HG02763 (cell line): ENCODE measurements around the gene MIPEP.
A peak's percentile ranks its signal among the peaks of the same experiment; 100 is the strongest.

Source experiments
- ATAC-seq: cut with Tn5 transposase; IDR thresholded peaks from one replicate; pipeline ENCODE4 v1.9.1; 2021; ENCODE audit warnings: mild to moderate bottlenecking, moderate library complexity; ENCODE audit not compliant: unreplicated experiment

Gene MIPEP

GRCh38 chr13:23722726-23723453 lies 166.3 kb downstream of the MIPEP start:
- no peak for ATAC-seq

- no peak for ATAC-seq
These were observed 170.2 kb downstream of the MIPEP start for GRCh38 chr13:23718996-23719395.

GRCh38 chr13:23716401-23716800 lies 172.8 kb downstream of the MIPEP start:
- ATAC-seq, result no peak

GRCh38 chr13:23715762-23716235 lies 173.4 kb downstream of the MIPEP start:
- no peak for ATAC-seq

GRCh38 chr13:23715092-23715761 lies 174.0 kb downstream of the MIPEP start:
- no peak for ATAC-seq

GRCh38 chr13:23714672-23715071 lies 174.5 kb downstream of the MIPEP start:
- no peak for ATAC-seq

GRCh38 chr13:23711355-23711754 lies 177.8 kb downstream of the MIPEP start:
- no peak for ATAC-seq

- ATAC-seq, result no peak
These were observed 178.8 kb downstream of the MIPEP start for GRCh38 chr13:23710366-23710765.

- ATAC-seq, result no peak
These were observed 179.7 kb downstream of the MIPEP start for GRCh38 chr13:23709536-23709935.

- no peak for ATAC-seq
These were observed 181.5 kb downstream of the MIPEP start for GRCh38 chr13:23707674-23708073.

GRCh38 chr13:23705583-23705982 lies 183.6 kb downstream of the MIPEP start:
- no peak for ATAC-seq

GRCh38 chr13:23703246-23703860 lies 185.8 kb downstream of the MIPEP start:
- no peak for ATAC-seq

- ATAC-seq, result no peak
These were observed 187.6 kb downstream of the MIPEP start for GRCh38 chr13:23701636-23702035.

- ATAC-seq, result no peak
These were observed 188.0 kb downstream of the MIPEP start for GRCh38 chr13:23701186-23701585.

- ATAC-seq, result no peak
These were observed 189.9 kb downstream of the MIPEP start for GRCh38 chr13:23699271-23699670.

GRCh38 chr13:23697772-23698313 lies 191.4 kb downstream of the MIPEP start:
- no peak for ATAC-seq

- no peak for ATAC-seq
These were observed 192.6 kb downstream of the MIPEP start for GRCh38 chr13:23696610-23697009.

GRCh38 chr13:23695711-23696464 lies 193.3 kb downstream of the MIPEP start:
- ATAC-seq, result peak; percentile 83

- ATAC-seq, result no peak
These were observed 194.0 kb downstream of the MIPEP start for GRCh38 chr13:23695196-23695595.

- ATAC-seq, result no peak
These were observed 196.4 kb downstream of the MIPEP start for GRCh38 chr13:23692816-23693215.

- ATAC-seq, result no peak
These were observed 198.5 kb downstream of the MIPEP start for GRCh38 chr13:23690668-23691067.
